K562 (cell line): ENCODE measurements around the gene AQP5. TPM values are rescaled to one million over a fixed set of nuclear protein-coding genes. Genes with fewer than 3 reads are reported as not detected.

Source experiments
- ATAC-seq: fragments of 200-7000 bp; cut with Tn5 transposase; 3 replicates; pipeline ENCODE4 v1.9.1; 2020; ENCODE audit warnings: moderate library complexity
- BruUV-seq: library from RNA; stranded (reverse); fragments of 400-500 nt; replicated peaks from 2 replicates; lab custom pipeline; 2021; lab: Mats Ljungman, UMichigan
- CTCF ChIA-PET: fragments of 300-600 bp; formaldehyde crosslinking; extraction: SDS; loops from one replicate; lab custom pipeline; 2021; ENCODE audit warnings: low intra/inter-chr PET ratio; lab: Yijun Ruan, JAX
- POLR2A ChIA-PET: fragments of 300-600, 350-650 bp; sonication (Branson Sonifier 250); formaldehyde crosslinking; extraction: SDS; loops from one replicate; lab custom pipeline; 2021; ENCODE audit warnings: antibody characterized with exemption, inconsistent platforms; lab: Yijun Ruan, JAX
- DNase-seq, 4 experiments: peaks; one replicate each; pipeline versions ENCODE4 v3.0.0 to v3.0.0-alpha.2; 2011 to 2018; ENCODE audit warnings: low spot score in 3 of 4, mixed read lengths in 3 of 4; ENCODE audit errors: extremely low read depth in 1 of 4
- FAIRE-seq: peaks from 2 replicates; lab custom pipeline; 2011; peaks lifted over from hg19 to GRCh38; lab: Jason Lieb, UNC
- H2AFZ ChIP-seq: 2 replicates; pipeline ENCODE4 v1.6.0; 2011; ENCODE audit warnings: low read depth, low read length, control low read depth, inconsistent platforms
- H3K27ac ChIP-seq: fragments of 200-600 bp; 3 replicates; pipeline ENCODE4 v1.8.0; 2011; ENCODE audit warnings: low read depth, mild to moderate bottlenecking, control low read depth, inconsistent platforms, low read length, moderate library complexity, mixed read lengths; ENCODE audit errors: extremely low read depth
- H3K27me3 ChIP-seq, 2 experiments: fragments of 300-600 bp in 1 of 2; 2 replicates in 1 of 2; 3 replicates in 1 of 2; pipeline versions ENCODE4 v1.6.0 to v1.8.0; 2011; ENCODE audit warnings: inconsistent platforms in 2 of 2, low read length in 2 of 2, mild to moderate bottlenecking in 1 of 2, mixed read lengths in 1 of 2, moderate library complexity in 1 of 2; ENCODE audit not compliant: control insufficient read depth in 2 of 2, insufficient read depth in 2 of 2
- H3K36me3 ChIP-seq: fragments of 300-600 bp; 3 replicates; pipeline ENCODE4 v1.8.0; 2011; ENCODE audit warnings: mild to moderate bottlenecking, low read length, inconsistent platforms; ENCODE audit not compliant: control insufficient read depth, insufficient read depth
- H3K4me1 ChIP-seq, 2 experiments: fragments of 200-600 bp in 1 of 2; replicated peaks in 1 of 2; 2 replicates in 1 of 2; 3 replicates in 1 of 2; pipeline versions ENCODE4 v1.5.1 to v1.8.0; 2011; ENCODE audit warnings: inconsistent platforms in 2 of 2, low read length in 2 of 2, mild to moderate bottlenecking in 1 of 2, mixed read lengths in 1 of 2, moderate library complexity in 1 of 2; ENCODE audit not compliant: control insufficient read depth in 2 of 2, insufficient read depth in 2 of 2
- H3K4me2 ChIP-seq: 2 replicates; pipeline ENCODE4 v1.6.1; 2011; ENCODE audit warnings: low read length, control low read depth, inconsistent platforms, mixed read lengths; ENCODE audit not compliant: insufficient read depth
- H3K4me3 ChIP-seq: fragments of 200-600 bp; sonication (generic), shearing (Covaris generic); 2 replicates; pipeline ENCODE4 v1.5.1; 2016; ENCODE audit warnings: control low read depth, inconsistent platforms
- H3K79me2 ChIP-seq: fragments of 200-600 bp; 3 replicates; pipeline ENCODE4 v1.8.0; 2011; ENCODE audit warnings: low read length, inconsistent platforms; ENCODE audit not compliant: control insufficient read depth, insufficient read depth
- H3K9ac ChIP-seq, 2 experiments: 2 replicates each; pipeline versions ENCODE4 v1.6.0 to v1.6.1; 2011; ENCODE audit warnings: low read depth in 2 of 2, low read length in 2 of 2, control low read depth in 1 of 2, inconsistent platforms in 1 of 2, mild to moderate bottlenecking in 1 of 2, mixed read lengths in 1 of 2; ENCODE audit not compliant: insufficient read depth in 1 of 2
- H3K9me1 ChIP-seq: one replicate; pipeline ENCODE4 v1.6.0; 2011; ENCODE audit warnings: inconsistent platforms, mild to moderate bottlenecking, low read length, moderate library complexity; ENCODE audit not compliant: control insufficient read depth, insufficient read depth
- H3K9me3 ChIP-seq: replicated peaks from 2 replicates; pipeline ENCODE4 v1.5.1; 2011; ENCODE audit warnings: low read depth, low read length, inconsistent platforms; ENCODE audit not compliant: control insufficient read depth, insufficient read depth
- H4K20me1 ChIP-seq: replicated peaks from 2 replicates; pipeline ENCODE4 v1.6.1; 2011; ENCODE audit warnings: low read length, inconsistent platforms, mixed read lengths; ENCODE audit not compliant: control insufficient read depth, insufficient read depth
- ARID4B ChIP-seq: sonication (generic); formaldehyde crosslinking; IDR thresholded peaks from 2 replicates; pipeline ENCODE4 v1.8.0; 2022; ENCODE audit warnings: mild to moderate bottlenecking, missing genetic modification reagents
- RBM14 ChIP-seq: fragments of 200-400 bp; formaldehyde crosslinking; IDR thresholded peaks from 2 replicates; pipeline ENCODE4 v1.6.1; 2018; ENCODE audit warnings: low read depth, mild to moderate bottlenecking, low read length, moderate library complexity, borderline replicate concordance; ENCODE audit not compliant: insufficient read depth
- SUPT5H ChIP-seq: fragments of 450-650 bp; IDR thresholded peaks from 2 replicates; pipeline ENCODE4 v1.6.1; 2016
- WGBS: fragments of 100-300 bp; shearing (Covaris generic); methylation state at CpG from one replicate; pipeline ENCODE4 v1.1.6; 2016; ENCODE audit warnings: low coverage, mixed read lengths; ENCODE audit not compliant: insufficient coverage; ENCODE audit errors: missing lambda C conversion rate; 5-methylcytosine and 5-hydroxymethylcytosine counted together
- in situ Hi-C: fragments of 300-500 bp; cut with MboI; formaldehyde crosslinking; loops from 4 replicates; pipeline ENCODE4 v1.15.0; 2018; ENCODE audit warnings: inconsistent platforms, mixed read lengths
- intact Hi-C: fragments of 100-400 bp; cut with micrococcal nuclease; formaldehyde crosslinking; loops from 2 replicates; pipeline ENCODE4 v1.14.2; 2022
- polyA plus RNA-seq, 8 experiments: library from polyadenylated mRNA; depleted of rRNA in 4 of 8; stranded (reverse) in 5 of 8; unstranded in 3 of 8; fragments of >200 nt; fragmentation: Nextera tagmentation in 2 of 8; fragmentation: Illumina TruSeq in 1 of 8; extraction: Ambion mirVana in 2 of 8; extraction: Trizol in 1 of 8; gene quantifications; 2 replicates each; pipeline versions ENCODE4 v1.2.1 to v1.2.3, GENCODE V29; 2011 to 2014; ENCODE audit warnings: inconsistent platforms in 1 of 8, missing spikeins in 1 of 8
- total RNA-seq, 7 experiments: library from RNA; depleted of rRNA in 6 of 7; stranded (reverse); fragments of >200 nt in 6 of 7; fragmentation: Illumina TruSeq in 2 of 7; extraction: Trizol in 2 of 7; gene quantifications; 2 replicates each; pipeline versions ENCODE4 v1.2.1 to v1.2.3, GENCODE V29; 2011 to 2021; ENCODE audit warnings: low replicate concordance in 1 of 7

AQP5 gene
- total and polyA plus RNA-seq, 9 of the 15 experiments (the other 6 are each of a cell fraction or from before 2014, with no cell fraction given), result not detected

- Histone ChIP-seq H3K79me2 (peaks cover 52% of the 10 kb centered on the region), H3K9ac (no peak overlapping the region), H3K27me3 (no peaks in the 10 kb centered on the region), H4K20me1 (peaks cover 4% of the 10 kb centered on the region), H2AFZ (no peak overlapping the region), H3K9me1 (no peaks in the 10 kb centered on the region), H3K36me3 (peaks cover 61% of the 10 kb centered on the region)
- no TSS peak for BruUV-seq
- 88% methylated on average over 2 of the region's 2 CpGs for WGBS
- ATAC-seq (no peak), DNase-seq (no peak)
- CTCF ChIA-PET, result no interaction called here
- intact Hi-C loops, result no loop called here
- TF ChIP-seq ARID4B (CRISPR knock-in tag) (no peak), RBM14 (no peak), SUPT5H (peak; percentile 33)
- TF ChIP-seq, all 486 proteins: peak for 1
- in situ Hi-C loops, result no loop called here
- Histone ChIP-seq H3K4me2 (no peak overlapping the region), H3K27ac (no peak overlapping the region), H3K4me3 (no peak overlapping the region), H3K9me3 (no peaks in the 10 kb centered on the region), H3K4me1 (no peaks in the 10 kb centered on the region; a peak in 1 of 5 replicates)
- FAIRE-seq, result no peak
- POLR2A ChIA-PET, result interaction anchor here (0.6 to 1.5 kb wide), 8 partner anchors 8 to 502 kb away, joined by 3 to 4 read pairs (median 3); partner anchors contain the start of gene RACGAP1
Measured at GRCh38 chr12:50013361-50014147, 51.9 kb downstream of the AQP5 start.
